ENCODE data around the gene HADH.
"Not testable (repeated sequence)": the region's sequence is repeated elsewhere in the genome, so short reads cannot be mapped to it uniquely, and the experiment has no call there.

The HADH gene

DNA sequence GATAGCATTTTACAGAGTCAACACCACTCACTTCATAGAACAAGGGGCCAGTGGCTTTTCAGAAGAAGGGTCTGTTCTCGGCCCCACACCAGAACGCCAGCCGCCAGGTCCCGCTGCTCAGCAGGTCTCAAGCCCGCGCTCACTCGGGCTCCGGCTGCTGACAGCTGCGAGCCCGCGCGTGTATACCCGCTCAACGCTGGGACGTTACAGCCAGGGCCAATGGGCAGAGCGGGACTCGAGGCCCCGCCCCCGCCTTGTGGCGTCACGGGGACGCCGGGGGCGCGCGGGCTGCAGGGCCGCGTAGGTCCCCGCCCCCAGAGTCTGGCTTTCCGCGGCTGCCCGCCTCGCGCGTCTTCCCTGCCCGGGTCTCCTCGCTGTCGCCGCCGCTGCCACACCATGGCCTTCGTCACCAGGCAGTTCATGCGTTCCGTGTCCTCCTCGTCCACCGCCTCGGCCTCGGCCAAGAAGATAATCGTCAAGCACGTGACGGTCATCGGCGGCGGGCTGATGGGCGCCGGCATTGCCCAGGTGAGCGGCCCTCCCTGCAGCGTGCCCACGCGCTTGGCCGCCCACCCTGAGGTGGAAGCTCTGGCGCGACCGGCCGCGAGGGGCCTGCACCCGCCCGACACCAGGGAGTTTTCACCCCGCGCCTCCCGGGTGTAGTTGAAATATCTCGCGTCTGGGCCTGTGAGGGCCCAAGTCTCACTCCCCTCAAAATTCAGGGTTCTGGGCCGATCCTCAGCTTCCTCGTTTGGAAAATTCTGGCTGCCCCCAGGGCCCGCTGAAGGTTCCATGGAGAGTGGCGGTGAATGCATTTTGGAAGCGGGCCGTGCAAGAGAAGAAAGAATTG, at the start of gene HADH:
Gene HADH (plus strand): TSS at position 353 of the 850 bp plus-strand sequence. CDS start 44 bp downstream, at position 397.
- peak; percentile 93 to 95 for DNase-seq

DNA sequence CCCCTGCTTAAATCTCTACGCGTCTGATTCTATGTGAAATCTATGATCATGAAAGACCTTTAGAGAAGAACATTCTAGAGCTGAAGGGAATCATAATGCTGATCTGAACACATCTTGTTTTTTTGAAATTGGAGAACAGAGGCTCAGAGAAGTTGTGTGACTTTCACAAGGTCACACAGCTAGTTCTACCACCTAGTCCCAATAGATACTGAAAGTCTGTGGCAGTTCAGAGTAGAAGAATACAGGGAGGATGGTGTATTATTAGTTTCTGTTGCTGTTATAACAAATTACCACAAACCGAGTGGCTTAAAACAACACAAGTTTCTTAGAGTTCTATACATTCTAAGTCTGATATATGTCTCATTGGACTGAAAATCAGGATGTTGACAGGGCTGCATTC, 43.9 kb upstream of the HADH start:
- no peak for DNase-seq

DNA sequence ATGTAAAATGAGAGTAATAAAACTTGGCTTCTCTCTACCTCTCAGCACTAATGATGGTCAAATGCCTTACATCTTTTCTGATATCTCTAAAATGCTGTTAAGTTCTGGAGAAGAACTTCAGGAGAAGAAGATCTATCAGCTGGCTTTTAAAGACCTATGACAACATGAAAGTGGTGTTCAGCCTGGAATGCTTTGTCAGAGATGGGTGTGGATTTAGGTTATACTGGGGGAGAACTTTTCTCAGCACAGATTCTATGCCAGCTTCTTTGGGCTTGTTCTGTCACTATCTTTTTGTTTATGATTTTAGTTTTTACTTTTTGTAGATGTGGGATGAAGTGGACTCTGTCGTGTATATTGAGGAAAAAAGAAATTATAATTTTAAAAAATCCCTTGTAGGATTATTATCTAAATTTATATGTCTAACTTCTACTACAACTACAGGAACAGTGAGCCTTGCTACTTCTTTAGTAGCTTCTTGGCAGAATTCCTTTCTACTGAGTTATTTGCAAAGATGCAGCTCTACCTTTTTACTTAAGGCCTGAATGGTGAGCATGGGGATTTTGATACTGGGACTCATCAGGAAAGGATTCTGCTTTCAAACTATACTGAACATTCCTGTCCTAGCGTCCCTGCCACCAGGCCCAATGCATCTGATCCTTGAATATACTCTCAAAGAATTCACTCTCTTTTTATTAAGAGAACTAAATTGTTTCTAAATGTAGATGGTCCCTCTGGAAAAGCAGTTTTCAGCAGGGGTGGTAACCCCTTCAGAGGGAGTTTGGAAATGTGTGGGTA, 38.7 kb upstream of the HADH start:
- no peak for DNase-seq

DNA sequence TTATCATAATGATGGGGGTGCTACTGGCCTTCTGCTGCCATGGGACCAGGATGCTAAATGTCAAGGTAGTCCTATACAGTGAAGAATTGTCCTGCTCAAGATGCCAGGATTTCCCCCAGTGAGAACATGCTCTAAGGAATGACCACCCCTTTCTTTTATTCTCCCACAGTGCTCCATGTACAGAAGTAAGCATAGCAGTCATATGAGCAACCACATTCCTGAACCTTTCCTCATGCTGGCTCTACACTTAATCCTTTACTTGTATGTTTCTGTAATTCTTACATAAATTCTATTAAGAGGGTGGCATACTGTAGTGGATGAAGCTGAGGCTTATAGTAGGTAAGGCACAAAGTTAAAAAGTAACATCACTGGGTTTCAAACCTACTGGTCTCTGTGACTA, 38.1 kb upstream of the HADH start:
- no peak for DNase-seq

GRCh38 chr4:107956011-107956410, 33.7 kb upstream of the HADH start:
- no peak for DNase-seq

DNA sequence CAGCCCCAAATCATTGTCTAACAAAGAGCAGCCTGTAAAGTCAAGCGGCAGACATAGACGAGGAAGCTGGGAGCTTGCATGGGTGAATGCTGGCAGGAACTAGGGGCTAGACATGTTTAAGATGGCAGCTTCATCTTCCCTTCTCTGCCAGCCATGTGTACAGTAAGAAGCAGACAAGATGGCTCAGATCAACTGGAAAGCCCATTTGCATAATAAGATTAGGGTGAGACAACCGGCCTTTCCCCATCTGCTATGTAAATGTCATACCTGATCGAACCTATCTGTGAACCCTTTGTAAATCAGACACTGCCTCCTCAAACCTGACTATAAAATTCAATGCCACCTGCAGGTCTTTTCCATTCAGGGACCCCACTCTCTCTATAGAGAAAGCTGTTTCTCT, 22.8 kb upstream of the HADH start:
- no peak for DNase-seq

DNA sequence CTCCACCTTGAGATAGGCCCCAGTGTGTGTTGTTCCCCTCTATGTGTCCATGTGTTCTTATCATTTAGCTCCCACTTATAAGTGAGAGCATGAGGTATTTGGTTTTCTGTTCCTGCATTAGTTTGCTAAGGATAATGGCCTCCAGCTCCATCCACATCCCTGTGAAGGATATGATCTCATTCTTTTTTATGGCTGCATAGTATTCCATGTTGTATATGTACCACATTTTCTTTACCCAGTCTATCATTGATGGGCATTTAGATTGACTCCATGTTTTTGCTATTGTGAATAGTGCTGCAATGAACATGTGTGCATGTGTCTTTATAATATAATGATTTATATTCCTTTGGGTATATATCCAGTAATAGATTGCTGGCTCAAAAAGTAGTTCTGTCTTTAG, 22.2 kb upstream of the HADH start:
- DNase-seq, result not testable (repeated sequence)

DNA sequence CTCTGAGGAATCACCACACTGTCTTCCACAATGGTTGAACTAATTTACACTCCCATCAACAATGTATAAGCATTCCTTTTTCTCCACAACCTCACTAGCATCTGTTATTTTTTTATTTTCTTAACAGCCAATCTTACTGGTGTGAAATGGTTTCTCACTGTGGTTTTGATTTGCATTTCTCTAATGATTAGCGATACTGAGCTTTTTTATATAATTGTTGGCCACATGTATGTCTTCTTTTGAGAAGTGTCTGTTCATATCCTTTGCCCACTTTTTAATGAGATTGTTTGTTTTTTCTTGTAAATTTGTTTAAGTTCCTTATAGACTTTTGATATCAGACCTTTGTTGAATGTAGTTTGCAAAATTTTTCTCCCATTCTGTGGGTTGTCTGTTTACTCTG, 21.8 kb upstream of the HADH start:
- DNase-seq, result not testable (repeated sequence)

- DNase-seq, result no peak
These were observed 19.5 kb upstream of the HADH start for GRCh38 chr4:107970063-107970798.

DNA sequence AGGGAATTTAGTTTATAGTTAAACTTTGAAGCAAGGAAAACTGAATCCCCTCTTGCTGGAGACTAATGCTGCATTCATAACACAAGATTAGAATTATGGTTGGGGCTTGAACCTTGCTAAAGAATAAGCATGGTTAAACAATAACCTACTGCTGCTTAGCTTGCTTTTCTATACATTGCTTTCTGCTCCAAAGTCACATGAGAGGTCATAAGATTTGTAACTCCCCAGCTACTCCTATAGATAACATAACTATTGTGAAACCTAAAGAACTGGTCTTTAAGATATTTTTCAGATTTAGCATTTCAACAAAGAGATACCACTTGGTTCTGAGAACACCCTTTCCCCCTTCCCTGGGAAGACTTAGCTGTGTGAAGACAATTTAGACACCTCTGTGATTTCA, 17.1 kb upstream of the HADH start:
- no peak for DNase-seq

GRCh38 chr4:107974523-107974922, 15.2 kb upstream of the HADH start:
- no peak for DNase-seq

- DNase-seq, result no peak
These were observed 12.2 kb upstream of the HADH start for GRCh38 chr4:107977482-107977881.

DNA sequence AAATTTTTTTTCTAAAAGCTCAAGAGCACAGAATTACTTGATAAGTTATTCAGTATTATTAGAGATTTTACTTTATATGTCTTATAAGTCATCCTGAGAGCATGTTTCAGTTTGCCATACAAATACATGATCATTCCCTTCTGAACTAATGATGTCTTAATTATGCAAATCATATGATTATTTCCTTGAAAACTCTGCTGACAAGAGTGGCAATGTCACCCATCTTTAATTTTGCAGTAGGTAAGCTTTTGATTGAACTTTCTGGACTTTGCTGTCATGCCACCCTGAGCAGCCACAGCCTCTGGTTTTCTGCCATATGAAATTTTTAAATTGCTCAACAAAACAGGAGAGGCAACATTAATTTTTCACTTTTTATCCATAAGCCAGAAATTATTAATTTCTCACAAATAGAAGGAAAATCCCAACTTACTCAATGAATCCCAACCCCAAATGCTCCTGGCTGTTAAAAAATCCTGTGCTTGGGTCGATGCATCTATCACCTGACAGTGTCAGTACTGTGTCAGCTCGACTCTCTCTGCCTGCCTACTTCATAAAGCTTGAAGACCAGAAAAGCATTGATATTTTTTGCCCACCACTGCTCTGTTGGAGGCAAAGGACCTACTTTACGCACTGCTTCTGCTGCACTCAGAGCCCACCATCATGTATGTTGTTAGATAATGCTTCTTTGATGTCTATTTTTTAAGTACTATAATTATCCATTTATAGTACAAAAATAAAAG, 11.6 kb upstream of the HADH start:
- no peak for DNase-seq

- no peak for DNase-seq
These were observed 10.8 kb upstream of the HADH start for GRCh38 chr4:107978716-107979451.

DNA sequence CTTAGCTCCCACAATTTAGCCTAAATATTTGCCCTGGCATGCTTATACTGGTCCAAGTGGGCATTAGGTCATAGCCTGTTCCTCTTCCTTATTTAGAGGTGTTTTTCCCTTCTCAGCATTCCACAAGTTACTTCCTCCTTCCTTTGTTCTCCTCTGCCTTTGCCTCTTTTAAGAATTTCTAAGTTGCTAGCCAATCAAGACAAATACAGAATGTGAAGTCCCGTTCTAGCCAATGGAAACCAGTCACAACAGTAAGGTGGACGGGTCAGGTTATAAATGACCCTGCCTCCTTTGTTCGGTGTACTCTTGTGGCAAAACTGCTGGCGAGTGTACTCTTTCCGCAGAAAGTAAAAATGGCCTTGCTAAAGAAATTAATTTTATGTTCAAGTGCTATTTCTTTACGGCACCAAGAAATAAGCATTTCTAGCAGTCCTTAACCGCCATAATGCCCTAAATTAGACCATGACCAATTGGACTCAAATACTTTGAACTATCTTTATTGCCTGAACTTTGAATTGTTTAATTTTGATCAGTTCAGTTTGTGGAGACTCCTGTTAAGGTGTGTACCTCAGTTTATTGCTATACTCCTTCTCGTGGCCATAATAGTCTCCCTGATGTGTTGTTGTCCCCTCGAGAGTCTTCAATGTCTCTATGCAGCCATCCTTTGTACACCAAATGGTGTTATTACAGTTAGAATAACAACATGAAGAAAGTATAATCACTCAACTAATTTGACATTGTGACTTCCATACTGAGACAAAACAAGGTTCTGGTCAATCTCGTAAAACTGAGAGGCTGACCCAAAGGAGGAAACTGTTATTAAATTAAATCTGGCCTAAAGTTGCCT, 1.6 kb upstream of the HADH start:
- no peak for DNase-seq

DNA sequence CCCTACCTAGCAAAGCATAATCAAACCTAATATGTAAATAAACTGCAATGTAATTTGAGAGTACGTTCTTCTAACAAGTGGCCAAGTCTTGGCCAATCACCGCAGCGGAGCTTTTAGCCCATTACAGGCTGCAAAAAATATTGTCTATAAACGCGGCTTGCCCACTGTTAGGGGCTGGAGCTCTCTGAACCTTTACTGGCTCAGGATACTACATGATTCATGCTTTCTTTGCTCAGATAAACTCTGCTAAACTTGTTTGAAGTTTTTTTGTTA, 990 bp upstream of the HADH start:
- no peak for DNase-seq

DNA sequence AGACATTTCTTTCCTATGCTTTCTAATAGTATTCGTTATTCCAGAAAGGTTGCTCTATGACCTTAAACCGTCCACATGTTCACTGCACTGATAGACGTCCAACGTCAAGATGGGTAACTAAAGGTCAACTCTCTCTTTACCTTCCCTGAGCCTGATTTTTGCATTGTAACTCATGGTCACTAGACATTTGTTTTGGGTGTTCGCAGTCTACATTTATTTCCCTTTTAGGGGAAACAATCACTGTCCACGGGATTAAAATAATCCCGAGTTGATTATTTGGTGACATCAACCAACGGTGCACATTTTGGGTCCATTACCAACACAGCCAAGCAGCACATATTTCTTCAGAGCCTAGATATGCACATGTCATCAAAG, 540 bp upstream of the HADH start:
- no peak for DNase-seq

DNA sequence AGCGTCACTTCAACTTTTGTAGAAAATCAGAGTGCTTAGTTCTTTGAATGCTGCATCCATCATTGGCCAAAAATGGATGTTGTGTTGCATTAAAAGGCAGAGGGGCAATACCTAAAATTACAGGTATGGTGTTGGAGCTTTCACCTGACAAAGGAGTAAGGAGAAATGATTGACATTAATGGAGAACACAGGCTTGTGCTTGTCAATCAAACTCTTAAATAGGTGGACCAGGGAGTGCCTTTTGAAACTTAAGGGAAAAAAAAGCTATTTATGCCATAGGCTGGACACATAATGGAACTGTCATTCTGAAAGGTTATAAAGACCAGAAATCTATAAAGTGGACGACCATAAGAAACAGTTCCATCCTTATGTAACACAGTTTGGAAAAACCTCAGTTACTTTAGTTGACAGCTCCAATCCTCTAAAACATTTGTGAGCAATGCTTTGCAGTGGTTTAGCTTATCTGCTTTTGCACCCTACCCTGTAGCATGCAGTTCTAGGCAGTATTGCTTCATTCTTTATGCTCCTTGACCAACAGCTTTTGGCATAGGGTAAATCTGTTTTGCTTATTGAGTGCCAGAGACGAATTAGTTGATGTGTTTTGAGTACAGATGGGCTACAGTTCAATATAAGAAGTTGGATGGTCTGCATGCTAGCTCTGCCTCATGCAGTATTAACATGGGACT, 2.4 kb downstream of the HADH start:
- DNase-seq, result no peak

- no peak for DNase-seq
These were observed 4.3 kb downstream of the HADH start for GRCh38 chr4:107993969-107994368.

DNA sequence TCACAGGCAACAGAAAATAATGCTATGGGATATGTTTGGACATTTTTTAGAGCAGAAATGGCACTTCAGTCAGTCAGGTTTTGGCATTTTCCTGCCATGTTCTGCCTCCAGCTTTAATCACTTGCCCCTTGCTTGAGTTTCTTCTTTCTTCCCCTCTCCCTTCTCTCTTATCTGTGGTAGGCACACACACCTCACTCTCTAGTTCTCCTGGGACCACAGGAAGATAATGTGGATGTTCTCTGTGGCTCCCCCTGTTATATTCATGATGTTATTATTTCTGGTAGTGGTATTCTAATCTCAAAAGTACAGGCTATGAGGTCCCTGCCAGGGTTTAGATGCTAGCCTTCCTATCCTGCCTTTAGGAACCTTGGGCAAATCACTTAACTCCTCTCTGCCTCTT, 5.2 kb downstream of the HADH start:
- DNase-seq, result no peak
